NCI-H2107 treated with DMSO at 0.1 percent for 48 hours (cell line): ENCODE measurements around the gene HIVEP3.
A peak's percentile ranks its signal among the peaks of the same experiment; 100 is the strongest.

Source experiments
- DNase-seq: peaks from one replicate; lab custom pipeline; 2025; ENCODE audit not compliant: unreplicated experiment; lab: John Stamatoyannopoulos, UW

The HIVEP3 gene

DNA sequence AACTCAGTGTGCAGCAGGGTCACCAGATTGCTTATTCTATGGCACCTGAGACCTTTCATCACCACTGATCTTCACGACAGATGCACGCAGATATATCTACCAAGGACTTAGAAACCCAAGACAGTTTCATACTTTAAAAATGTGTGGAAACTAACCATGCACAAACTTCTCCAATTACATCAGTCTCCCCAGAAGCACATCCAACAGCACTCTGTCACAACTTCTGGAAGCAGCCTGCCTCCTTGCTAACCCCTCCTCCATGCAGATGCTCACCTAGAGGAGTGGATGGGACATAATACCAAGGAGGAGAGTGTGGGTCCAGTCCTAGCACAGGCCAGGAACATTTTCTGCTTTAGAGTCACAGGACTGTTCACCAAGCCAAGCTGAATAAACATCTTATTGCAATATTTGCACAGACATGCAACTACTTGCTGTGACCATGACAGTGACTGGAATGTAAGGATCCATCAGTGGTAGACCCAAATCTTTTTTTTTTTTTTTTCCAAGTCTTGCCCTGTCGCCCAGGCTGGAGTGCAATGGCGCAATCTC is 69.4 kb downstream of the HIVEP3 start:
- no peak for DNase-seq

DNA sequence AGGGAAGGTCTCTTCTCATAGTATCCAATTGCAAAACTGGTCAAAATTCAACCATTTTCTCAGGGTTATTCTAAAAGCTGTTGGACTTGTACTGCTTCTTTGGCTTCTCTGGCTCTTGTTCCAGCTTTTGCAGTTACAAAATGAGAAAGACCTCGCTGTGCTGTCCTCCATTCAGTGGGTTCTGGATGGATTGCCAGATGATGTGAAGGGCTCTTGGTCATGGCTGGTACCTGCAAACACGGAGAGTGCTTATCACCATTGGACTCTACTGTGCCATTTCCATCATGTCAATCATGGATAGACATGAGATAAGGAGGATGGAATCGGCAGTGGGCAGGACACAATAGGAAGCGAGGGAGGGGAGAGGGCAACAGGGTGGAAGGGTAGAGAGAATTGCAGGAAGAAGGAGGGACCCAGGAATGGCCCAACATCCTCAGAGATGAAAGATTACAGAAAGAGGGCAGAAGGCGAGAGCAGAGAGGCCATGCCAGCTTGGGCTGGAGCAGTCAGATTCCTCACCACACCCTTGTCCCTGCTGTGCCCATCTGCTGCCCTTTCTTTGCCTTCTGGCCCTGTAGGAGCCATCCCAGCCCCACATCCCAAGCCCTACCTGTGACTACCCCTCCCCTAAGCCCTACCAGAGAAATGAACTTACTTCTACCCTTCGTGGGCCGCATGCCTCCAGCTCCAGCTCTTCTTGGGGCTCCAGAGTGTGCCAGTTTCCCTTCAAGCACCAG is 70.3 kb downstream of the HIVEP3 start:
- no peak for DNase-seq

DNA sequence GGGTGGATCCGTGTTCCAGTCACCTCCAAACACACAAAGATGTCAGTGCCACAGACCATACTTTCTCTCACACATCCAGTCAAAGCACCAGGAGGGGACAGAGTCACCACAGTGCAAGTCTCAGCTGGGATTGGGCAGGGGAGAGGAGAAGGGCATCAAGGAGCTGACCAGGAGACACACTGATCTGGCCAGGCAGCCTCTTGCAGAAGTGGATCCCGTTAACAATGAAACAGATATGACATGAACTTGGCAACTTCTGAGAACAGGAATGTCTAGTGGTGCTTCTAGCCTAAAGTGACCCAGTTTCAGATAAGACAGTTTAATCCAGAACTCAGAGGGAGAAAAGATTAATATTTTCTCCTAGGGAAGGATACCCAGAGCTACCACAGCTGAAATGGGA is 71.0 kb downstream of the HIVEP3 start:
- no peak for DNase-seq

DNA sequence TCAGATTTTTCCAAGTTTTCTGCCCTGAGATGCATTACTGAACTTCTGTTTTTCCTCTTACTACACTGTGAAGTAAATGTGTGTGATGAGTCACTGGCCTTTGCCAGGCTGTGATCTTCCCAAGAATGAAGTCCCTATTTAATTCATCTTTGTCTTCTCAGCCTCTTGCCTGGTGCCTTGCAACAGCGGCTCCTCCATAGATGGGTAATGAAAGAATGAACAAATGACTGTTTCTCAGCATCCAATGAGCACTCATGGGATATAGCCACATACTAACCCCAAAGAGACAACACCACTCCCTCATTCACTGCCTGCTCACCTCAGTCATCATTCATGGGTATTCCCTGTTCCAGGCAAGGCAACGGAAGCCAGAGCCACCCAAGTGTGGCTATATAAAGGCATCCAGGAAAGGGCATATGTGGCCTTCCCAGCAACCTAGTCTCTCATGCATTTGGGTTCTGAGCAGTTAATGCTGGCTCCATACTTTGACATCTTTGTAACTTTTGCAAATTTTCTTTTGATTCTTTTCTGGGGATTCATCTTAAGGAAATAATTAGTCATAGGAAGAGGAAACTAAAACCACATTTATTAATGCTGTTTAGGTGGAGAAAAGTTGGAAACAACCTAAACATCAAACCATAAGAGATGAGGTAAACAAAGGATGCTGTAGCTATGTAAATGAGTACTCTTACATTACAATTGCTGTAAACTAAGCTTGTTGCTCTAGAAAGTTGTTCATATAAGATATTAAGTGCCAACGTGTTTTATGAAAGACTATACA is 71.9 kb downstream of the HIVEP3 start:
- no peak for DNase-seq

DNA sequence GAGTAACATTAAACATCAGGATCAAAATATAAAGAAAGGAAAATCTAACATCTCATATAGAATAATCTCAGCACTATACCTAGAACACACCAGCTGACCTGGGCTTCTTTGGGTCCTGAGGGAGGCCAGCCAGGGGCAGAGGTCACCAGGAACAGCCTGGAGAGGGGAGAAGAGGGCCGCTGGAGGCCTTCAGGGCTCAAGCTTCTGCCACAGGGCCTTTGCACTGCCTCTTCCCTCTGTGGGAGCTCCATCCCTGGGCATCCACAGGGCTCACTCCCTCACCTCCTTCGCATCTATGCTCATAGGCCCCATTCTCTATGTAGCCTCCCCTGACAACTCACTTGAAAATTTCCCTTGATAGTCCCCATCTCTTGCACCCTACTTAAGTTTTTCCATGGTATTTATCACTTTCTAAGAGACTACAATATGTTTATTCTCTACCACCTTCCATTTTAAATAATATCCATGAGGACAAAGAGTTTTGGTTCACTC is 73.9 kb downstream of the HIVEP3 start:
- DNase-seq: no peak

DNA sequence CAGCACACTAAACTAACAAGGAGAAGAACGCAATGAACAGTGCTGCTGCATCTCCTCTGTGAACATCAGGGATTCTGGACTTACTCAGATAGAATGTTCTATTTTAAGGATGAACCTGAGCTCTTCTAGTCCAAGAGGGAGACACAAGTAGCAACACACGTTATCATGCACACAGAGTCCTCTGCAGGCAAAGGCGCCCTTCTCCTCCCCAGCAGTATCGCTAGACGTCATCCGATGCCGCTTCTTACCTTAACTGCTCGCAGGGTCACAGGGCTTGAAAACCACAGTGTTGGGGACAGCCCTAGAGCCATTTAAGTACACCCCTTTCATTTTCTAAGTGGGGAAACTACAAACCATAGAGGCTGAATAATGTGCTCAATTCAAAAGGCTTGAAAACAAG is 74.5 kb downstream of the HIVEP3 start:
- DNase-seq: peak; percentile 82

DNA sequence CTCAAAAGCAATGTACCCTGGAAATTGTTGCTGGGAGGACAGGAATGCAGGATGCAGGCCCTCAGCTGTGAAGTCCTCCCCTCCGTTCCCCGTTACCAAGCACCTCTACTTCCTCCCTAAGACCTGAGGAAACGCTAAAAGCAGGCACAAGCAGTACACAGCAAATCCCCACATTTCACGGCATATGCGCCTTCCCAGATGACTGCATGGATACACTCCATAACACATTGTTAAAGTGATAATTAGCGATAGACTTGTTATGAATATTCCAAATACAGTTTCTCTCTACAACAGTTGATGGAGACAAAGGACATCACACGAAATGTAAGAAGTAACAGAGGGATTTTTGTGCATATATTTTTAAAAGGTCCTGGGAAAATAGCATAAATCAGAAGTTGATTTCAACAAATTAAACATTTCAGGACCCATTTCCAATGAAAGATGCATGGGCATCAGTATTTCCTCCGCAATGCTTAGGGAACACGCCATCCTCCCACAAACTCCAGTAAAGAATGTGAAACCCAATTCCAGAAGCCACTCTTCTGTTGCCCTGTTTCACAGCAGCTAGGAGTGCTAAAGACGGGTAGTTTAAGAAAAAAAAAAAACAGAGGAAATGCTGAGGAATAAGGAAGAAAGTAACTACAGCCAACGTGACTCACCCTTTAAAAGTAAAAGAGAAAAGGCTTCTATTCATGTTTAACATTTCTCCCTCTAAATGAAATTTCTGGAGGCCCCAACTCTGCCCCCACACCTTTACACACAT is 75.5 kb downstream of the HIVEP3 start:
- DNase-seq: no peak

DNA sequence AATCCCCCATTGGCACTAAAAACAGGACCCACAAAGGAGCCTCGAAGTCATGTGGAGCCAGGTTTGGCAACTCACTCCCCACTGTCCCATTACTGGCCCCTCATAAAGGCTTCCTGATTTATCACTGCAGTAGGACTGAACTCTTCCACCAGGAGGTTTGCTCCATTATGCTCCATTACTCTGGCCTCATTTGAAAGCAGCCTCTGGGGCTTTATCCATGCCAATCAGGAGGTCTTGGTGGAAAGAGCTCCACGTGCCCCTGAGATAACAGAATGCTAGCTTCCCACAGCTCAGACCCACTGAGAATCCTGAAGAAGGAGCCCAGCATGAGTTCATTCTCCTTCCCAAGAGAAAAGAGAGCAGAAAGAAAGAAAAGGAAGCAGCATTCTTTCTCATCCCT is 76.4 kb downstream of the HIVEP3 start:
- DNase-seq: no peak

DNA sequence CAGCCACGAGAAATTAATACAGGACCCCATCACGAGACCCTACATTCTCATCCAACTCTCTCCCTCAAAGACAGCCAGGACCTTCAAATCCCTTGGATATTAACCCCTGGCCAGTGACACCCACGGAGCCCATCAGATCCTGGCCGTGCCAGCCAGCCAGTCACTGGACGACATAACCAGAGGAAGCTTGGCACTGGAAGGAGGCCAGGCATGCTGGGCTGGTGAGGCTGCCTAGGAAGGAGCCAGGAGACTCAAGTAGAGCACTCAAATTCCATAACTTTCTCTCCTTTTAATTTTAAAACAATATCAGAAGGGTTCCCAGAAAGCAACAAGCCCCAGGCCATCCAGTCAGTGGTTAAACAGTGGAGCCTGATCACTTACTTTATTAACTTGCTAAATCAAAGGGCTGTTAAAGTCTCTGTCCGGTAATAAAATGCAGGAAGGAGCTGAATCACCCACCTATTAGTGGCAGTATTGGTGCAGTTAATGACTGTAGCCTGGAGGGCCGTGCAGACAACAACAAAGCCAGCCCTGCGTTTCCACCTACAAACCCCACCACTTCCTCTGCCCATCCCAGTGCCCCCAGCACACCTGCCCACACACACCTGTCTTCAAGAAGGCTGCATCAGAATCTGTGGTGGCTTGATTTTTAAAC is 78.0 kb downstream of the HIVEP3 start:
- DNase-seq: no peak

DNA sequence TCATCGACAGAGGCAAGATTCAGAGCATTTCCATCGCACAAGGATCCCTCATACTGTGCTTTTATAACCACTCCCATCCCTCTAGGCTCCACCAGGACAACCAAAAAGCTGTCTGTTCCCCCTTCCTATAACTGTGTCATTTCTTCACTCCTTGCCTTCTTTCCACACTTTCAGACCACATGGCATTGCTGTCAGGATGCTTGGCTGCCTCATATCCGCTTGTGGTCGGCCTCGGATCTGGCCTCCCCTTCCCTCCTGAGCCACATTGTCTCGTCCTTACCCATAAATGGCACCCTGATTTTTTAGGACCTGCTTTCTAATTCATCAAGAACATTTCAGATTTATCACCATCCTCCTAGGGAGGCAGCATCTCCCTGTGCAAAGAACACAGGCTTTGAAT is 80.5 kb downstream of the HIVEP3 start:
- no peak for DNase-seq

DNA sequence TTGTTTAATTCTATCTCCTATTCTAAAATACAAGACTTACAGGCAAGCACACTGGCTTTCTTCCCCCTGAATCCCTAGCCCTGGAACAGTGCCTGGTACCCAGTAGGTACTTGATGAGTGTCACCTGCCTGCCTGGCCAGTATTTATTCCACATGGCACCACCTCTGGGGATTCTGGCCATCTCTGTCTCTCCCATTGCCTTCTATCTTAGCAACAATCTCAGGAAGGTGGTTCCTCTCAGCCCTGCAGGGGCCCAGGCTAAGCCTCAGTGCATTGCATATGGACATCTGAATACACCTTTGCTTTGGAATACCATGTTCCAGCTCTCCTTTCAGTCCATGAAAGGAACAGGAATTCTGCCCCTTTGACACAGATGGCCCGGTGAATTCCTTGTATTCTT is 81.0 kb downstream of the HIVEP3 start:
- no peak for DNase-seq

DNA sequence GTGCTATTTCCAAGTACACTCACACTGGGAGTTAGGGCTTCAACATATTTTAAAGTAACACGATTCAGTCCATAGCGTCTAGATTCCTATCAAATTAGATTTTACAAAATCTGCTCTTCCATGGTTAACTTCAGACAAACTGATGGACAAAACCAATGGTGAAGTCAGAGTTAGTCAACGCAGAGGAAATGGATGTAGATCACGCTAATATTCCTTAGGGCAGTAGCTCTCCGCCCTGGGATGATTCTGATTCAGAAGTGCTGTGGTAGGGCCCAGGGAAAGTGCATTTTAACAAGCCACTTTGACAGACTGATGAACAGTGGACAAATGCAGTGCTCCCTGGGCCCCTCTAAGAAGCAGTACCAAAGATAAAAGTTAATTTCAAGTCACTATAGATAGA is 83.2 kb downstream of the HIVEP3 start:
- no peak for DNase-seq

DNA sequence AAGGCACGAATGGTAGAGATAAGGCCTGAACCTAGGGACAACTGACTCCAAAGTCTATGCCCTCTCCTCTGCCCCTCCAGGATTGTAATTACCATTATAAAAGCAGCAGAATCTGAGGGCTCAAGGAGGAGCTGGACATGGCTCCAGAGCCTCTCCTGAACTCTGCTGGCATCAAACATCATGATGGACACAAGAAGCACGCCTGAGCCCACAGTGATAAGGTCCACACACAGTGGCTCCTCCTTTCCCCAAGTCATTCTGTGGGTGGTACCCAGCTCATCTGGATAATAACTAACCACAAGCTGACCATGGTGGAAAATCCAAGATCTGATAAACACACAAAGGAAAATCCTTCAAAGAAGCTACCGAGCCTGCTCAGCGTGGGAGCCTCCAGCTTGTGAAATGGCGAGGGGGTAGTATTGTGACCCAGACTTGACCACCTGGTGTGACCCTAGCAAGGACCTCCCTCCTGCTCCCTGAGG is 85.2 kb downstream of the HIVEP3 start:
- DNase-seq: no peak

DNA sequence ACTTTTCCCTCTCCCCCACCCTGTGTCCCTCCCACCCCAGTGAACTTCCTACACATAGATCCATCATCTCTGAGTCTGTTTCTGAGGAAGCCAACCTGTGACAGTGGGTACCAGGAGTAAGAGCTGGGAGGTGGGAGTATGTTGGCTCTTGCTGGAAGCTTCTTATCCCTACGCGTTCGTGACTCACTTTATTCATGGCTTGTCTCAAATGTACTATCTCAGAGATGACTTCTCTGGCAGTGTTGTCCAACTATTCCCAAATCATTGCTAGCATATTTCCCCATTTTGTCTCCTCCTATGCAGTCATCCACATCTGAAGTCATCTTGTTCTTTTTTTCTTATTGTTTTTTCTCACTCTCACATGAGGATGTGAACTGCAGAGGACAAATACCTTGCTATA is 88.0 kb downstream of the HIVEP3 start:
- DNase-seq: no peak

DNA sequence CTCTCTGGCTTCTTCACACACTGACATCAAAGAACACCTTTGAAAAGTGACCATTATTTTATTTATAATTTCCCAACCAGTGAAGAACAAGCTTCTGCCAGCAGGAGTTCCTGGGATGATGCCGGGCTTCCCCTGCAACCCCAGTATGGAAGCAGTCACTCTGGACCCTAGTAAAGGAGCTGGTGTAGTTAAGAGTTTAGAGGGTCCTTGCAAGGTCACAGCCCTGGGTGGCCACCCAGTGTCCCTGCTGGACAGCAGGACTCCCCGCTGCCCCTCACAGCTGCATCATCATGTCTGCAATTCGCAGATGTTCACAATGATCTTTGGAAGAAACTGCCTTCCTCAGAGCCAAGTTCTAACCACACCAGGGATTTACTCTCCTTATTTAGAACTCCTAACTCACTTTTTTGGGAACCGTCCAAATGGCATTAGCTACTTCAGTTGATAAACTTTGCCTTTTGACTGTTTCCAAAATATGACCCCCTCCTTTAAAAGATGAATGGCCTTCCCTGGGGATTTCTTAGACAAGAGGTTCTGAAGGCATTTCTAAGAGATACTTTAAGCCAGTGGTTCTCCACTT is 90.6 kb downstream of the HIVEP3 start:
- DNase-seq: no peak

DNA sequence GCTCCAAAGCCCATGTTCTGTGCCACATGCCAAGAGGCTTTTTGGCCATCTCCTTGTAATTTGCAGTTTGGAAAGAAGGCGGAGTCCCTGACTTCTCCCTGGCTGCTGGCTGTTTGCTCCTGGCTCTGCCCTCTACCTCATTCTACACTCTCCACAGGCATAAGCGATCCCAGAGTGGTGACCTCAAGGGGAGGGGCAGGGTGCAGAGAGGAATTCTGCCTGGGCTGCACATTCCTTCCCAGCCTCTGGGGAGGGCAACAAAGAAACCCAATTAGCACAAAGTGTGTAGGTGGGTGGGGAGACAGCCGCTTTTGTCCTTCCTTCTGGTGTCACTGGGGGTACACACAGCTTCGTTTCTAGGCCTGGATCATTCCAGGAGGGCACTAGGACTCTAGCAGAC is 95.3 kb downstream of the HIVEP3 start:
- DNase-seq: no peak

DNA sequence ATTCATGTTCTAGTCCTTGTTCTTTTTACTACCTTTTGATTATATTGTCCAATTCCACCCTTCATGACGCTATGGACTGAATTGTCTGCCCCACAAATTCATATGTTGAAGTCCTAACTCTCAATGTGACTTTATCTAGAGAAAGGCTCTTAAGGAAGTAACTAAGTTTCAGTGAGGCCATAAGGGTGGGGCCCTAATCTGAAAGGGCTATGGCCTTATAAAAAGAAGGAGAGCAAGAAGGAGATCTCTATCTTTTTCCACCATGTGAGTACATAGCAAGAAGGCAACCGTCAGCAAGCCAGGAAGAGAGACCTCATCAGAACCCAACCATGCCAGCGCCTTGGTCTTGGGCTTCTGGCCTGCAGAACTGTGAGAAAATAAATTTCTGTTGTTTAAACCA is 95.9 kb downstream of the HIVEP3 start:
- no peak for DNase-seq

DNA sequence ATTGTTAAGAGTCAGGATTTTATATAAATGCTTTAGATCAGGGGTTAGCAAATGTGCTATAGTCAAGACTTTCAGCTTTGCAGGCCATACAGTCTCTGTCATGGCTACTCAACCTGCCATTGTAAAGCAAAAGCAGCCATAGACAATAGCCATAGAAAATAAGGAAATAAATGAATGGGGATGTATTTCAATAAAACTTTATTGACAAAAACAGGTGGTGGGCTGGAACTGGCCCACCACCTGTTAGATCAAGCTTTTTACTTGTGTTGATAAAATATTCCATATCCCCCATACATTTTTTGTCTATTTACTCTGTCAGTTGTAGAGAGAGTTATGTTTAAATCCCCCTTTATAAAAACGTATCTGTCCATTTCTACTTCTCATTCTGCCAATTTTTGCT is 98.9 kb downstream of the HIVEP3 start:
- DNase-seq: no peak

DNA sequence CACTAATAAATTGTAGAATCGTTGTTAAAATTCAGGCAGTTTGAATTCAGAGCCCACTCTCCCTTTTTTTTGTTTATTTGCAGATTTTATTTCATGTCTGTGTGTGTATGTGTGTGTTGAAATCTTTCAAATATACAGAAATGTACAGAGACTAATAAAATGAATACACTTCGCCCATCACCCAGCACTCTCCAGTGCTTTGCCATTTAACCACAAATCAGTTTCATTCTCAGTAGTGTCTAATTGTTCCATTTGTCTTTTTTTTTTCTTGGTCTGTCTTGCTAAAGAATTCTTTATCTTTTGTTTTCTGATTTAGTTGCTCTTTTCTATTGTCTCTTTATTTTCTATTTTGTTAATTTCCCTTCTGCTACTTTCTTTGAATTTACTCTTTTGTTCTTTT is 99.7 kb downstream of the HIVEP3 start:
- DNase-seq: no peak

DNA sequence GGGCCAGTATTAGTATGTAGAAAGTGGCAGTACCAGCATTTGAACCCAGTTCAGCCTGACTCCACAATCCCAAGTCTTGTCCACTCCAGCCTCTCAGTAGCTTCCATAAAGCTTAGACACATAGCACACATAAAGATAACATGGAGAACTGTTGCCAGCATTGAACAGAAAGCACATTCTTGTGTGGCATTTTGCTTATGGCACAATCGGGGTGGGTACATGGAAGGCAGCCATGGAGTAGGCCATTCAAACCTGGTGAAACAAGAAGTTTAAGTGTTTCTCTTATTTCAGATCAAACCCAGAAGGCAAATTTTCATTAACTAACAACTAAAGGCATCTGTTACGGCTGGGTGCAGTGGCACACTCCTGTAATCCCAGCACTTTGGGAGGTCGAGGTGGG is 102.7 kb downstream of the HIVEP3 start:
- DNase-seq: no peak
